HUES48 (cell line): Measurements from ENCODE around the gene TP53BP1.

Source experiments
- H3K27ac ChIP-seq: one replicate; pipeline ENCODE4 v1.7.0; 2013; ENCODE audit warnings: low read depth, low read length, inconsistent platforms
- H3K27me3 ChIP-seq: 2 replicates; pipeline ENCODE4 v1.6.1; 2013; ENCODE audit warnings: mild to moderate bottlenecking, low read length; ENCODE audit not compliant: control insufficient read depth, insufficient read depth
- H3K36me3 ChIP-seq: 2 replicates; pipeline ENCODE4 v1.6.1; 2013; ENCODE audit warnings: low read length; ENCODE audit not compliant: control insufficient read depth, insufficient read depth
- H3K4me1 ChIP-seq: 2 replicates; pipeline ENCODE4 v1.6.1; 2013; ENCODE audit warnings: mild to moderate bottlenecking, low read length; ENCODE audit not compliant: control insufficient read depth, insufficient read depth
- H3K4me3 ChIP-seq: 2 replicates; pipeline ENCODE4 v1.5.1; 2013; ENCODE audit warnings: mild to moderate bottlenecking, low read depth, low read length
- H3K9ac ChIP-seq: 2 replicates; pipeline ENCODE4 v1.6.1; 2013; ENCODE audit warnings: mild to moderate bottlenecking, low read depth, low read length, moderate library complexity
- H3K9me3 ChIP-seq: 2 replicates; pipeline ENCODE4 v1.6.1; 2013; ENCODE audit warnings: low read length; ENCODE audit not compliant: control insufficient read depth, insufficient read depth

Gene TP53BP1

GRCh38 chr15:43527016-43527801 lies 34.3 kb upstream of the TP53BP1 start:
- no peak overlapping the region for H3K27ac ChIP-seq
- no peaks in the 10 kb centered on the region for H3K9me3 ChIP-seq
- H3K36me3 ChIP-seq = no peaks in the 10 kb centered on the region
- H3K4me1 ChIP-seq = peaks cover 19% of the 10 kb centered on the region
- H3K27me3 ChIP-seq = no peaks in the 10 kb centered on the region
- H3K4me3 ChIP-seq = no peak overlapping the region
- no peak overlapping the region for H3K9ac ChIP-seq

DNA sequence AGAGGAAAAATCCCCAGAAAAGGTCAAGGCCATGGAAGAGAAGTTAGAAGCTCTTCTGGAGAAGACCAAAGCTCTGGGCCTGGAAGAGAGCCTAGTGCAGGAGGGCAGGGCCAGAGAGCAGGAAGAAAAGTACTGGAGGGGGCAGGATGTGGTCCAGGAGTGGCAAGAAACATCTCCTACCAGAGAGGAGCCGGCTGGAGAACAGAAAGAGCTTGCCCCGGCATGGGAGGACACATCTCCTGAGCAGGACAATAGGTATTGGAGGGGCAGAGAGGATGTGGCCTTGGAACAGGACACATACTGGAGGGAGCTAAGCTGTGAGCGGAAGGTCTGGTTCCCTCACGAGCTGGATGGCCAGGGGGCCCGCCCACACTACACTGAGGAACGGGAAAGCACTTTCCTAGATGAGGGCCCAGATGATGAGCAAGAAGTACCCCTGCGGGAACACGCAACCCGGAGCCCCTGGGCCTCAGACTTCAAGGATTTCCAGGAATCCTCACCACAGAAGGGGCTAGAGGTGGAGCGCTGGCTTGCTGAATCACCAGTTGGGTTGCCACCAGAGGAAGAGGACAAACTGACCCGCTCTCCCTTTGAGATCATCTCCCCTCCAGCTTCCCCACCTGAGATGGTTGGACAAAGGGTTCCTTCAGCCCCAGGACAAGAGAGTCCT lies 33.4 kb upstream of the TP53BP1 start:
- Histone ChIP-seq H3K4me1 (peaks cover 13% of the 10 kb centered on the region), H3K9me3 (no peaks in the 10 kb centered on the region), H3K27ac (no peak overlapping the region), H3K27me3 (no peaks in the 10 kb centered on the region), H3K36me3 (no peaks in the 10 kb centered on the region), H3K9ac (no peak overlapping the region), H3K4me3 (no peak overlapping the region)

DNA sequence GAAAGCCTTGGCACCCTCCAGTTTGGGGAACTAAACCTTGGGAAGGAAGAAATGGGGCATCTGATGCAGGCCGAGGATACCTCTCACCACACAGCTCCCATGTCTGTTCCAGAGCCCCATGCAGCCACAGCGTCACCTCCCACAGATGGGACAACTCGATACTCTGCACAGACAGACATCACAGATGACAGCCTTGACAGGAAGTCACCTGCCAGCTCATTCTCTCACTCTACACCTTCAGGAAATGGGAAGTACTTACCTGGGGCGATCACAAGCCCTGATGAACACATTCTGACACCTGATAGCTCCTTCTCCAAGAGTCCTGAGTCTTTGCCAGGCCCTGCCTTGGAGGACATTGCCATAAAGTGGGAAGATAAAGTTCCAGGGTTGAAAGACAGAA lies 32.2 kb upstream of the TP53BP1 start:
- H3K27me3 ChIP-seq = peaks cover 3% of the 10 kb centered on the region; the same call in 1 of the 2 replicates
- no peak overlapping the region for H3K27ac ChIP-seq
- no peak overlapping the region for H3K4me3 ChIP-seq
- no peaks in the 10 kb centered on the region for H3K36me3 ChIP-seq
- H3K9ac ChIP-seq = no peak overlapping the region
- H3K4me1 ChIP-seq = peaks cover under 1% of the 10 kb centered on the region; the same call in 1 of the 2 replicates
- no peaks in the 10 kb centered on the region for H3K9me3 ChIP-seq

- Histone ChIP-seq H3K4me1 (no peaks in the 10 kb centered on the region), H3K4me3 (no peak overlapping the region), H3K36me3 (no peaks in the 10 kb centered on the region), H3K27me3 (peaks cover 10% of the 10 kb centered on the region), H3K9ac (no peak overlapping the region), H3K27ac (no peak overlapping the region), H3K9me3 (no peaks in the 10 kb centered on the region)
These were observed 31.4 kb upstream of the TP53BP1 start for GRCh38 chr15:43524254-43524845.

GRCh38 chr15:43523646-43524045 lies 30.7 kb upstream of the TP53BP1 start:
- Histone ChIP-seq H3K36me3 (no peaks in the 10 kb centered on the region), H3K9ac (no peak overlapping the region), H3K4me3 (no peak overlapping the region), H3K9me3 (no peaks in the 10 kb centered on the region), H3K27ac (no peak overlapping the region), H3K27me3 (peaks cover 17% of the 10 kb centered on the region), H3K4me1 (peaks cover 6% of the 10 kb centered on the region; the same call in 1 of the 2 replicates)

DNA sequence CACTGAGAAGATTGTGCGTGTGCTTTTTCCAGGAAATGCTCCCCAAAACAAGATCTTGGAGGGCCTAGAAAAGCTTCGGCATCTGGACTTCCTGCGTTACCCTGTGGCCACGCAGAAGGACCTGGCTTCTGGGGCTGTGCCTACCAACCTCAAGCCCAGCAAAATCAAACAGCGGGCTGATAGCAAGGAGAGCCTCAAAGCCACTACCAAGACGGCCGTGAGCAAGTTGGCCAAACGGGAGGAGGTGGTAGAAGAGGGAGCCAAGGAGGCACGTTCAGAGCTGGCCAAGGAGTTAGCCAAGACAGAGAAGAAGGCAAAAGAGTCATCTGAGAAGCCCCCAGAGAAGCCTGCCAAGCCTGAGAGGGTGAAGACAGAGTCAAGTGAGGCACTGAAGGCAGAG lies 29.3 kb upstream of the TP53BP1 start:
- Histone ChIP-seq H3K4me3 (no peak overlapping the region), H3K27ac (no peak overlapping the region), H3K9me3 (no peaks in the 10 kb centered on the region), H3K36me3 (no peaks in the 10 kb centered on the region), H3K4me1 (peaks cover 8% of the 10 kb centered on the region), H3K27me3 (peaks cover 25% of the 10 kb centered on the region), H3K9ac (no peak overlapping the region)

- H3K9ac ChIP-seq = no peak overlapping the region
- no peaks in the 10 kb centered on the region for H3K9me3 ChIP-seq
- no peak overlapping the region for H3K4me3 ChIP-seq
- peaks cover 17% of the 10 kb centered on the region for H3K4me1 ChIP-seq
- H3K36me3 ChIP-seq = no peaks in the 10 kb centered on the region
- H3K27ac ChIP-seq = no peak overlapping the region
- H3K27me3 ChIP-seq = peaks cover 32% of the 10 kb centered on the region
These were observed 28.5 kb upstream of the TP53BP1 start for GRCh38 chr15:43521419-43521818.

DNA sequence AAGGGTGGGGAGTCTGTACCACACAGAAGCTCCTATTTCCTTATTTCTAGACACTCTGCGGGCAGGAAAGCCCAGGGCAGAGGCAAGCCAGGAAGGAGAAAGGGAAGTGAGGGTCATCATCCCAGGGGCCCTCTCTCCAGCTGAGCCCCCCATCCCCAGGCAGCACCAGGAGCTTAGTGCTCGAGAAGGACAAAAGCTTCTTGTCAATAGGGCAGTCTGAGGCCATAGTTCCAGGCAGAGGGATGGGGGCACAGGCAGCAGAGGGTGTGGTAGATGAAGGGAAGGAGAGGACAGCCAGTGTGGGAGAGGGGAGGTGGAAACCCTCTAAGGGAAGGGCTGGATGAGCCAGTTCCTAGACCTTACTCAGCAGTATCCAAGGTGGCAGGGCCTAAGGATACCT lies 27.2 kb upstream of the TP53BP1 start:
- H3K9me3 ChIP-seq = no peaks in the 10 kb centered on the region
- peaks cover 32% of the 10 kb centered on the region for H3K27me3 ChIP-seq
- H3K36me3 ChIP-seq = no peaks in the 10 kb centered on the region
- H3K9ac ChIP-seq = no peak overlapping the region
- peaks cover 22% of the 10 kb centered on the region for H3K4me1 ChIP-seq
- no peak overlapping the region for H3K4me3 ChIP-seq
- H3K27ac ChIP-seq = no peak overlapping the region

DNA sequence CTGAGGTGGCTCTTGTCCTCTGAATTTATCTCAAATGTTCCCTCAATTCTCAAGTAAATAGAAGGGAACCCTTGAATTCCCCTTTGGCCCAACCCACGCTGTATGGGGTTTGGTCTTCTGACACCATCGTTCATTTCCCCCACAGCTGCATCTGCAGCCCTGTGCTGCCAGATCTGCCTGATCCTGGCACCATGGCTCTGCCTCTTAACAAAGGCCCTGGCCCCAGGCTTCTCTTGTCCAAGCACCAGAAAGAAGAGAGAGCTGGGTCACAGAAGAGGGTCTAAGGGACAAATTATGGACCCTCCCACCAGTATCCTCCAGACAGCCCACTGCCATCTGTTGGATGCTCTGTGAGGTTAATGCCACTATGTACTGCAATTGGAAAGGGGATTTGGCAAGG lies 26.2 kb upstream of the TP53BP1 start:
- H3K27me3 ChIP-seq = peaks cover 32% of the 10 kb centered on the region
- no peaks in the 10 kb centered on the region for H3K9me3 ChIP-seq
- no peak overlapping the region; the same call in 1 of the 2 replicates for H3K4me3 ChIP-seq
- H3K9ac ChIP-seq = no peak overlapping the region
- H3K4me1 ChIP-seq = peaks cover 24% of the 10 kb centered on the region
- no peak overlapping the region for H3K27ac ChIP-seq
- no peaks in the 10 kb centered on the region for H3K36me3 ChIP-seq

GRCh38 chr15:43518197-43518761 lies 25.3 kb upstream of the TP53BP1 start:
- H3K27ac ChIP-seq = no peak overlapping the region
- no peak overlapping the region for H3K9ac ChIP-seq
- H3K4me1 ChIP-seq = peaks cover 27% of the 10 kb centered on the region
- H3K36me3 ChIP-seq = no peaks in the 10 kb centered on the region
- H3K27me3 ChIP-seq = peaks cover 32% of the 10 kb centered on the region
- no peaks in the 10 kb centered on the region for H3K9me3 ChIP-seq
- peak overlapping the region; percentile 69 for H3K4me3 ChIP-seq
